ENCODE data around the gene SCFD2. TPM values are rescaled to one million over a fixed set of nuclear protein-coding genes. Genes with fewer than 3 reads are reported as not detected.

Gene SCFD2
- total RNA-seq, 1 donor from 2014 or later = 17.2 TPM

DNA sequence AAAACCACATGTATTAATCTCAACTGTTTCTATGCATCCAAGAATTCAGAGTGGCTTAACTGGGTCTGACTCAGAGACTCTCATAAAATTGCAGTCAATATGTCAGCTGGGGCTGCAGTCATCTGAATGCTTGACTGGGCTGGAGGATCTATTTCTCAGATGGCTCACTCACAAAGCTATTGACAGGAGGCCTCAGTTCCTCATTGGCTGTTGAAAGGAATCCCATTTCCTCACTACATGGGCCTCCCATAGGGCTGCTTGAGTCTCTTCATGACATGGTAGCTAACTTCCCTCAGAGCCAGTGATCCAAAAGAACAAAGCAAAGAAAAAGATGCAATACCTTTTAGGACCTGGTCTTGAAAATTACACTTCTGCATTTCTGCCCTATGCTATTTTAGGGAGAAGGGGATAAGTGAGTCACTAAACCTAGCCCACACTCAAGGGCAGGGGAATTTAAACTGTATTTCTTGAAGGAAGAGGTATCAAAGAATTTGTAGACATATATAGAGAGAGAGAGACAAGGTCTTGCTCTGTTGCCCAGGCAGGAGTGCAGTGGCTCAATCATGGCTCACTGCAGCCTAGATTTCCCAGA, 9.8 kb downstream of the SCFD2 start:
- Mint-ChIP-seq H3K27me3 (ENCODE audit: unreplicated experiment) (no peaks in the 10 kb centered on the region), H3K36me3 (ENCODE audit: unreplicated experiment) (peaks cover 12% of the 10 kb centered on the region), H3K9me3 (ENCODE audit: unreplicated experiment) (no peaks in the 10 kb centered on the region), H3K4me1 (ENCODE audit: low read depth, unreplicated experiment) (no peaks in the 10 kb centered on the region), H3K27ac (ENCODE audit: unreplicated experiment) (no peak overlapping the region), H3K4me3 (ENCODE audit: unreplicated experiment) (no peak overlapping the region)
- no peak for DNase-seq
- TF ChIP-seq, protein P1, sequence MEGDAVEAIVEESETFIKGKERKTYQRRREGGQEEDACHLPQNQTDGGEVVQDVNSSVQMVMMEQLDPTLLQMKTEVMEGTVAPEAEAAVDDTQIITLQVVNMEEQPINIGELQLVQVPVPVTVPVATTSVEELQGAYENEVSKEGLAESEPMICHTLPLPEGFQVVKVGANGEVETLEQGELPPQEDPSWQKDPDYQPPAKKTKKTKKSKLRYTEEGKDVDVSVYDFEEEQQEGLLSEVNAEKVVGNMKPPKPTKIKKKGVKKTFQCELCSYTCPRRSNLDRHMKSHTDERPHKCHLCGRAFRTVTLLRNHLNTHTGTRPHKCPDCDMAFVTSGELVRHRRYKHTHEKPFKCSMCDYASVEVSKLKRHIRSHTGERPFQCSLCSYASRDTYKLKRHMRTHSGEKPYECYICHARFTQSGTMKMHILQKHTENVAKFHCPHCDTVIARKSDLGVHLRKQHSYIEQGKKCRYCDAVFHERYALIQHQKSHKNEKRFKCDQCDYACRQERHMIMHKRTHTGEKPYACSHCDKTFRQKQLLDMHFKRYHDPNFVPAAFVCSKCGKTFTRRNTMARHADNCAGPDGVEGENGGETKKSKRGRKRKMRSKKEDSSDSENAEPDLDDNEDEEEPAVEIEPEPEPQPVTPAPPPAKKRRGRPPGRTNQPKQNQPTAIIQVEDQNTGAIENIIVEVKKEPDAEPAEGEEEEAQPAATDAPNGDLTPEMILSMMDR (IDR thresholded peaks at IDR 0.05; ENCODE audit: partially characterized antibody, unreplicated experiment) = no peak

- Mint-ChIP-seq H3K9me3 (ENCODE audit: unreplicated experiment) (no peaks in the 10 kb centered on the region), H3K4me1 (ENCODE audit: low read depth, unreplicated experiment) (no peaks in the 10 kb centered on the region), H3K4me3 (ENCODE audit: unreplicated experiment) (no peak overlapping the region), H3K27me3 (ENCODE audit: unreplicated experiment) (no peaks in the 10 kb centered on the region), H3K27ac (ENCODE audit: unreplicated experiment) (no peak overlapping the region), H3K36me3 (ENCODE audit: unreplicated experiment) (peaks cover 12% of the 10 kb centered on the region)
- DNase-seq = no peak
- TF ChIP-seq, protein P1 (IDR thresholded peaks at IDR 0.05; ENCODE audit: partially characterized antibody, unreplicated experiment) = no peak
Observed at GRCh38 chr4:53354012-53354722, 11.7 kb downstream of the SCFD2 start.

GRCh38 chr4:53349091-53349491, 16.8 kb downstream of the SCFD2 start:
- peaks cover 2% of the 10 kb centered on the region for H3K9me3 Mint-ChIP-seq (ENCODE audit: unreplicated experiment)
- no peak overlapping the region for H3K4me3 Mint-ChIP-seq (ENCODE audit: unreplicated experiment)
- no peak for DNase-seq
- no peaks in the 10 kb centered on the region for H3K4me1 Mint-ChIP-seq (ENCODE audit: low read depth, unreplicated experiment)
- H3K36me3 Mint-ChIP-seq (ENCODE audit: unreplicated experiment) = peaks cover 12% of the 10 kb centered on the region
- H3K27ac Mint-ChIP-seq (ENCODE audit: unreplicated experiment) = no peak overlapping the region
- TF ChIP-seq, protein P1 (IDR thresholded peaks at IDR 0.05; ENCODE audit: partially characterized antibody, unreplicated experiment) = no peak
- H3K27me3 Mint-ChIP-seq (ENCODE audit: unreplicated experiment) = no peaks in the 10 kb centered on the region

DNA sequence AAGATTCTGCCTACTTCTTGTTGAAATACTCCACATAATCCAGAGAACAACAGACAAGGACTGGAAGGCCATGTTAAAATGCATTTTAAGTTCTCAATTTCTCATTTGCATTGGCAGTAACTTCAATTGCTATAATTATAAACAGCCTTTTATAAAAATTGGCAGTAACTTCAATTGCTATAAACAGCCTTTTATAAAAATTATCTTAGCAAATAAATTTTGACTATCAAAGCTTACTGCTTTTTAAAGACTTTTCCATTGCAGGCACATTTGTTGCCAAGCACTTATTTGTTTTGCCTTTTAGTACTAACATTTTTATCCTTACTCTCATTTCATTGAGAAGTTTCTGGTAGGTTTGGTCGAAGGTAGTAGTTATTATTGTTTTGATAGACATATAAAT, 17.8 kb downstream of the SCFD2 start:
- Mint-ChIP-seq H3K4me3 (ENCODE audit: unreplicated experiment) (no peak overlapping the region), H3K27ac (ENCODE audit: unreplicated experiment) (no peak overlapping the region), H3K27me3 (ENCODE audit: unreplicated experiment) (no peaks in the 10 kb centered on the region), H3K9me3 (ENCODE audit: unreplicated experiment) (peaks cover 2% of the 10 kb centered on the region), H3K36me3 (ENCODE audit: unreplicated experiment) (peaks cover 6% of the 10 kb centered on the region), H3K4me1 (ENCODE audit: low read depth, unreplicated experiment) (no peaks in the 10 kb centered on the region)
- no peak for DNase-seq
- TF ChIP-seq, protein P1 (IDR thresholded peaks at IDR 0.05; ENCODE audit: partially characterized antibody, unreplicated experiment) = no peak

Data from glutamatergic neuron (in vitro differentiated cells).